Heart right ventricle (tissue), 16 donors: ENCODE data around the gene FLACC1. TPM values are rescaled to one million over a fixed set of nuclear protein-coding genes. Genes with fewer than 3 reads are reported as not detected.
A peak's percentile ranks its signal among the peaks of the same experiment; 100 is the strongest.

Source experiments
- ATAC-seq, 8 donors: fragments of 200-7000 bp; cut with Tn5 transposase; one replicate each; pipeline ENCODE4 v1.9.1; 2020; ENCODE audit warnings: mild to moderate bottlenecking in 8 of 8, moderate library complexity in 8 of 8, moderate number of reproducible peaks in 1 of 8
- DNase-seq, 2 donors: peaks; one replicate each; pipeline ENCODE4 v3.0.0-alpha.2; 2020
- H3K27ac ChIP-seq, 10 donors: fragments of 200-600 bp; sonication (generic) in 2 of 10; one replicate each; pipeline versions ENCODE4 v1.5.0 to v1.8.0; 2020 to 2022; ENCODE audit warnings: mild to moderate bottlenecking in 3 of 10
- H3K27me3 ChIP-seq, 7 donors: fragments of 200-600 bp; one replicate each; pipeline ENCODE4 v1.8.0; 2021 to 2022; ENCODE audit warnings: mild to moderate bottlenecking in 2 of 7
- H3K36me3 ChIP-seq, 9 donors: fragments of 200-600 bp; sonication (generic) in 1 of 9; one replicate each; pipeline versions ENCODE4 v1.5.0 to v1.8.0; 2020 to 2022; ENCODE audit warnings: mild to moderate bottlenecking in 2 of 9
- H3K4me1 ChIP-seq, 9 donors: fragments of 200-600 bp; sonication (generic) in 1 of 9; one replicate each; pipeline versions ENCODE4 v1.5.0 to v1.8.0; 2020 to 2022; ENCODE audit warnings: mild to moderate bottlenecking in 4 of 9
- H3K4me3 ChIP-seq, 10 donors: fragments of 200-600 bp; sonication (generic) in 2 of 10; one replicate each; pipeline versions ENCODE4 v1.5.0 to v1.8.0; 2020 to 2022; ENCODE audit warnings: mild to moderate bottlenecking in 7 of 10, moderate library complexity in 2 of 10
- H3K9me3 ChIP-seq, 11 donors: fragments of 200-600 bp in 10 of 11; sonication (generic) in 2 of 11; one replicate each; pipeline versions ENCODE4 v1.5.0 to v1.8.0; 2013 to 2022; ENCODE audit warnings: mild to moderate bottlenecking in 2 of 11, control low read depth in 1 of 11, moderate library complexity in 1 of 11
- CTCF ChIP-seq, 9 donors: fragments of 200-600 bp; sonication (generic) in 2 of 9; IDR thresholded peaks; one replicate each; pipeline versions ENCODE4 v1.5.0 to v1.8.0; 2021 to 2022; ENCODE audit warnings: antibody characterized with exemption in 9 of 9, mild to moderate bottlenecking in 5 of 9, moderate library complexity in 1 of 9
- WGBS, 2 donors: extraction: QIAGEN DNeasy Blood & Tissue Kit; methylation state at CpG; one replicate each; pipeline ENCODE4 v1.1.7; 2013; ENCODE audit warnings: inconsistent platforms in 1 of 2; 5-methylcytosine and 5-hydroxymethylcytosine counted together
- intact Hi-C, 10 donors: fragments of 100-400 bp; cut with DNase I; formaldehyde crosslinking; loops; one replicate each; pipeline versions ENCODE4 v1.11.1 to v1.14.2; 2022
- polyA plus RNA-seq, 2 donors: library from polyadenylated mRNA; stranded (reverse); fragments of 200-250 nt; gene quantifications; one replicate each; pipeline ENCODE4 v1.2.3, GENCODE V29; 2013
- total RNA-seq, 10 donors: library from RNA; stranded (reverse); fragmentation: NEBNext Ultra II Directional in 3 of 10; extraction: Animal tissue kit (Norgen Biotek cat#: 25700) in 3 of 10; gene quantifications; one replicate each; pipeline versions ENCODE4 v1.2.1 to v1.2.4, GENCODE V29; 2021 to 2023
- donor health status: Arrhythmogenic right ventricular cardiomyopathy.
- donor health status: ischemic (EF 13 %, LVEDD 7.1; RV severe dilation, severe dysfunction).
- donor health status: healthy with polysubstance abuse.
- donor health status: DM: no; HTN: yes; CAD: no.
- donor health status: DM: no; HTN: no; CAD: no.
- donor health status: ischemic (EF 25% LVEDD 6.9; RV normal size, moderate dysfunction).
- donor health status: ischemic (EF 25% LVEDD 5.7; RV mildly dilated, moderate dysfunction).
- donor health status: healthy.
- donor health status: DM: yes; HTN: yes; CAD: no.
- donor health status: Ischemic cardiomyopathy.
- donor health status: ischemic (EF 35%, LVEDD 5.7; RV mildly dilated, moderate dysfunction).
- donor health status: nonischemic (EF 11% LVEDD 7.7; RV severe dilation, severe dysfunction).
- donor health status: DM: yes; HTN: yes; CAD: no.
- donor health status: PGD.
- donor health status: ischemic (EF 29% LVEDD 5.4; RV normal size, mild dysfunction).
- donor health status: nonischemic (EF 23%, LVEDD 6.1; RV moderate dilation, normal function).

FLACC1 gene
- total and polyA plus RNA-seq, 12 donors: 0.88 to 15.9 (median 7.3) TPM

GRCh38 chr2:201360256-201360655 is 3.1 kb upstream of the FLACC1 start:
- H3K27me3 ChIP-seq: no peaks in the 10 kb centered on the region
- peaks cover 0 to 61% (median 15%) of the 10 kb centered on the region in 9 donors for H3K36me3 ChIP-seq
- DNase-seq (no peak), ATAC-seq (peak in 1 of 8 donors; percentile 7)
- H3K4me3 ChIP-seq: no peak overlapping the region
- H3K9me3 ChIP-seq: peaks cover 0 to 6% (median 0%) of the 10 kb centered on the region in 11 donors
- peaks cover 0 to 27% (median 10%) of the 10 kb centered on the region in 9 donors for H3K4me1 ChIP-seq
- 69 to 73% methylated on average over 4 of the region's 4 CpGs for WGBS, 2 donors
- intact Hi-C loops: loop anchor here in 6 of 10 donors (5.0 to 10.0 kb wide), 3 partner anchors 103 to 123 kb away; no protein-coding TSS in a partner anchor
- TF ChIP-seq CTCF (IDR thresholded peaks at IDR 0.05): no peak
- no peak overlapping the region for H3K27ac ChIP-seq

- intact Hi-C loops: no loop called here
- 82 to 94% methylated on average over 7 of the region's 7 CpGs for WGBS, 2 donors
Observed at GRCh38 chr2:201358684-201359083, 1.5 kb upstream of the FLACC1 start.

GRCh38 chr2:201353116-201353515 is 4.0 kb downstream of the FLACC1 start:
- intact Hi-C loops: no loop called here
- ATAC-seq: no peak
- peaks cover 0 to 34% (median 11%) of the 10 kb centered on the region in 9 donors for H3K36me3 ChIP-seq
- no peak overlapping the region for H3K4me3 ChIP-seq
- no peak for DNase-seq
- H3K27ac ChIP-seq: peak overlapping the region in 6 of 10 donors; percentile 1 to 48 (median 16)
- WGBS, 2 donors: 64 to 65% methylated on average over 1 of the region's 1 CpG
- no peak for TF ChIP-seq CTCF (IDR thresholded peaks at IDR 0.05)
- no peaks in the 10 kb centered on the region for H3K27me3 ChIP-seq
- H3K4me1 ChIP-seq: peaks cover 0 to 29% (median 7%) of the 10 kb centered on the region in 9 donors
- no peaks in the 10 kb centered on the region for H3K9me3 ChIP-seq

More at GRCh38 chr2:201358684-201359083, 1.5 kb upstream of the FLACC1 start:
- H3K36me3 ChIP-seq: peaks cover 0 to 47% (median 15%) of the 10 kb centered on the region in 9 donors
- H3K9me3 ChIP-seq: no peaks in the 10 kb centered on the region
- H3K27ac ChIP-seq: no peak overlapping the region
- TF ChIP-seq CTCF (IDR thresholded peaks at IDR 0.05): no peak
- ATAC-seq (no peak), DNase-seq (no peak)
- no peaks in the 10 kb centered on the region for H3K27me3 ChIP-seq
- H3K4me3 ChIP-seq: no peak overlapping the region
- peaks cover 0 to 25% (median 10%) of the 10 kb centered on the region in 9 donors for H3K4me1 ChIP-seq

- H3K9me3 ChIP-seq: no peaks in the 10 kb centered on the region
- no peaks in the 10 kb centered on the region for H3K27me3 ChIP-seq
- ATAC-seq (no peak), DNase-seq (no peak)
- intact Hi-C loops: no loop called here
- H3K36me3 ChIP-seq: peaks cover 0 to 53% (median 17%) of the 10 kb centered on the region in 9 donors
- 97 to 98% methylated on average over 4 of the region's 4 CpGs for WGBS, 2 donors
- TF ChIP-seq CTCF (IDR thresholded peaks at IDR 0.05): no peak
- H3K27ac ChIP-seq: no peak overlapping the region
- peaks cover 0 to 16% (median 4%) of the 10 kb centered on the region in 9 donors for H3K4me1 ChIP-seq
- no peak overlapping the region for H3K4me3 ChIP-seq
Observed at GRCh38 chr2:201350879-201351278, 6.3 kb downstream of the FLACC1 start.
